ENCODE data around the gene VAV1.

DNA sequence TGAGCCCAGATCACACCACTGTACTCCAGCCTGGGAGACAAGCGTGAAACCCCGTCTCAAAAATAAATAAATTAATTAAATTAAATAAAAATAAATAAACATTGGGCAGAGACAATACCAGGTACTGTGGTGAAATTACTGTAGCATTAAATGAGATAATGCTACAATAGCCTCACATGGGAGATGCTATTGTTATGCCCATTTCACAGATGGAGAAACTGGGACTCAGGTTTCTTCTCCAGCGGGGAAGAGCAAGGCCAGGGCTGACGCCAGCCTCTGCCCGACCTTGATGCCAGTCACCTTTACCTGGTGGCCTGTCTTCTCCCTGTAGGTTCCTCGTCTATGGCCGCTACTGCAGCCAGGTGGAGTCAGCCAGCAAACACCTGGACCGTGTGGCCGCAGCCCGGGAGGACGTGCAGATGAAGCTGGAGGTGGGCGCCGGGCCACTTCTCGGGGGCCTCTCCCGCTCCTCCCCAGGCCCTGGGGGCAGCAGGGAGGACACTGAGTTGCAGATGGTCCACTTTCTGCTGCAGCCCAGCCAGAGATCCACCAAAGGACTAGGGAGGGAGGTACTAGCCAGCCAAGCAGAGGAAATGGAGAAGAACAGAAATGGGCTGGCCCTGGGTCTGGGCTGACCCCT is 53.9 kb downstream of the VAV1 start:
- TF ChIP-seq, protein P1, sequence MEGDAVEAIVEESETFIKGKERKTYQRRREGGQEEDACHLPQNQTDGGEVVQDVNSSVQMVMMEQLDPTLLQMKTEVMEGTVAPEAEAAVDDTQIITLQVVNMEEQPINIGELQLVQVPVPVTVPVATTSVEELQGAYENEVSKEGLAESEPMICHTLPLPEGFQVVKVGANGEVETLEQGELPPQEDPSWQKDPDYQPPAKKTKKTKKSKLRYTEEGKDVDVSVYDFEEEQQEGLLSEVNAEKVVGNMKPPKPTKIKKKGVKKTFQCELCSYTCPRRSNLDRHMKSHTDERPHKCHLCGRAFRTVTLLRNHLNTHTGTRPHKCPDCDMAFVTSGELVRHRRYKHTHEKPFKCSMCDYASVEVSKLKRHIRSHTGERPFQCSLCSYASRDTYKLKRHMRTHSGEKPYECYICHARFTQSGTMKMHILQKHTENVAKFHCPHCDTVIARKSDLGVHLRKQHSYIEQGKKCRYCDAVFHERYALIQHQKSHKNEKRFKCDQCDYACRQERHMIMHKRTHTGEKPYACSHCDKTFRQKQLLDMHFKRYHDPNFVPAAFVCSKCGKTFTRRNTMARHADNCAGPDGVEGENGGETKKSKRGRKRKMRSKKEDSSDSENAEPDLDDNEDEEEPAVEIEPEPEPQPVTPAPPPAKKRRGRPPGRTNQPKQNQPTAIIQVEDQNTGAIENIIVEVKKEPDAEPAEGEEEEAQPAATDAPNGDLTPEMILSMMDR (IDR thresholded peaks at IDR 0.05) = no peak
- TF ChIP-seq NFYB (CRISPR knock-in tag; conservative IDR thresholded peaks at IDR 0.05; ENCODE audit: low read depth) (no peak), ZNF121 (CRISPR knock-in tag; IDR thresholded peaks at IDR 0.05) (no peak), ETV6 (CRISPR knock-in tag; IDR thresholded peaks at IDR 0.05) (no peak), SP1 (CRISPR knock-in tag; conservative IDR thresholded peaks at IDR 0.05) (no peak)
